HG03457 (cell line): Measurements from ENCODE around the gene NPY4R.
"Not testable (repeated sequence)": the region's sequence is repeated elsewhere in the genome, so short reads cannot be mapped to it uniquely, and the experiment has no call there.

Experiments
- ATAC-seq: cut with Tn5 transposase; IDR thresholded peaks from one replicate; pipeline ENCODE4 v1.9.1; 2021; ENCODE audit warnings: moderate number of reproducible peaks; ENCODE audit not compliant: unreplicated experiment

NPY4R gene

DNA sequence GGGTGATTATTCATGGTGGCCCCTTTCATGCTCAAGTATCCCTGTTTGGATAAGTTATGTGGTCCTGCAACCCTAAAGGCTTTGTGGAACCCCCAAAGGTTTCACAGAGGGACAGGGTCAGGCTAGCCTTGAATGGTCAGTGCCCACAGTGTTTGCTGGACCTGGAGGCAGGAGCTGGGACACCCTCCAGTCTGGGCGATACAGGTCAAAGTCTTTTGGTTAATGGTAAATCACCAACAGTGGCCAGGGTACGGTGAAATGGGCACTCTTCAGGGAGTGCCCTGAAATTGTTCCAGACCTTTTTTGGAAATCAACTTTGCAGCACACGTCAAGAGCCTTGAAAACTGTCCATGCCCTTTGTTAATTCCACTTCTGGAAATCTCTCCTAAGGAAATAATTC is 8.7 kb downstream of the NPY4R start:
- not testable (repeated sequence) for ATAC-seq

DNA sequence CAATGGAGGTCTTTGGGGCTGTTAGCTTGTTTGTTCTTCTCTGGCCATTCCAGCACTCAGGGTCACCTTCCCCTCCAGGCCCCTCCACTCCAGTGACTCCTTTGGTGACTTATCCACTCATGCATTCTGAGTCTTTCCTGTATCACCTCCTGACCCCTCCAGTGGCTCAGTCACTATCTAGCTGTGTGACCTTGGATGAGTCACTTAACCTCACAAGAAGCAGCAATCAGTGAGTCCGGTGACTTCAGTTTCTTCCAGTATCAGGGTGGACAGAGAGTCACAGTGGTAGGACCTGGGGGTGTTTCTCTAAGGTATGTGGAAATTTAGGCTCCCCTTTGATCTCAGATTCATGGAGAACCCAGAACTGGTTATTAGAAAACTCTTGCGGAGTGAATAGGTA is 9.8 kb downstream of the NPY4R start:
- ATAC-seq = not testable (repeated sequence)

DNA sequence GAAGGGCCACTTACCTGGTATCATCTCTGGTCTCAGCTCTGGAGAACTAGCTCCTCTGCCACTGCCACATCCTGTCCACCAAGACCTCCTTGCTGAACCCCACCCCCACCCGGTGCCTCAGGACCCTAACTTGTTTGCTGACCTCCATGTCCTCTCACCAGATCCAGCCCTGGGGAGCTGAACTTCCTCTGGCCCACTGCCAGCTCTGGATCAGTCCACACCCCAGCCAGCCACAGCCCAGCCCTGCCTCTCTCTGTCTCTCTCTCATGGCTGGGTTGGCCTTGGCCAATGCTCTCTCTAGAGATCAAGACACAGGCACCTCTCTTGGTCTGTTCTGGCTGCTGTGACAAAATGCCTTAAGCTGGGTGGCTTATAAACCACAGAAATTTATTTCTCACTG is 14.4 kb downstream of the NPY4R start:
- not testable (repeated sequence) for ATAC-seq

DNA sequence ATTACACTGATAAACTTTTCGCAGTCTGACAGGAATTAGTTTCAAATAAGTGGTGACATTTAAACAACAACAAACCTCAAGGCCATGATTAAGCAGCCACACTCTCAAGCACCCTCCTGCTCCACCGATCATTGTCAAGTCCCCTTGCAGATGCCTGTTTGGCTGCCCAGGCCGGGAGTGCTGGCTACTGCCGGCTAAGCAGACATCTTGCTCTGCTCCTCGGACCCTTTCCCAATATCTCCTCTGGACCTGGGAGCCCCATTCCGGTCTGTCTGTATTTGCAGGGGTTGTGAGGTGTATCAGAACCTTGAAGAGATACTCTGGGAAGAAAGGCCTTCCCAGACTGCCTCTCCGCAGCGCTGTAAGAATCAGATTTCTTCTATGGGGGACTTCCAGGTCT is 14.9 kb downstream of the NPY4R start:
- ATAC-seq = not testable (repeated sequence)

DNA sequence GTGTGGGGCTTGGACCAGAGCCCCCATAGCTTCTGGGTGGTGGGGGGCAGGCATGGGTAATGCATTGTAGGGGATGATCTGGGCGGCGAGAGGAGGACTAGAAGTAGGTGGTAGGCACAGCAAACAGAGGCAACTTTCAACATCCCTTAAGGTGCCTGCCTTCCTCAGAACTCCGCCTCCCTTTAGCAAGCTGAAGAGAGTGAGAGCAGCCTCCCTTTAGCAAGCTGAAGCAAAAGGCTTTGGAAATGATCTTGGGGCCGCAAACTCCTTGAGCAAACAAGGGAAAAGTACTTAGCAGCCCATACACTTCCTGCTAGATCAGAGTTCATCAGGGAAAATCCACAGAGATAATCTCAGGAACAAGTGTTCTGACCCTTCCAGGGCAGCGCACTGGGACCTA is 18.3 kb downstream of the NPY4R start:
- ATAC-seq = not testable (repeated sequence)

DNA sequence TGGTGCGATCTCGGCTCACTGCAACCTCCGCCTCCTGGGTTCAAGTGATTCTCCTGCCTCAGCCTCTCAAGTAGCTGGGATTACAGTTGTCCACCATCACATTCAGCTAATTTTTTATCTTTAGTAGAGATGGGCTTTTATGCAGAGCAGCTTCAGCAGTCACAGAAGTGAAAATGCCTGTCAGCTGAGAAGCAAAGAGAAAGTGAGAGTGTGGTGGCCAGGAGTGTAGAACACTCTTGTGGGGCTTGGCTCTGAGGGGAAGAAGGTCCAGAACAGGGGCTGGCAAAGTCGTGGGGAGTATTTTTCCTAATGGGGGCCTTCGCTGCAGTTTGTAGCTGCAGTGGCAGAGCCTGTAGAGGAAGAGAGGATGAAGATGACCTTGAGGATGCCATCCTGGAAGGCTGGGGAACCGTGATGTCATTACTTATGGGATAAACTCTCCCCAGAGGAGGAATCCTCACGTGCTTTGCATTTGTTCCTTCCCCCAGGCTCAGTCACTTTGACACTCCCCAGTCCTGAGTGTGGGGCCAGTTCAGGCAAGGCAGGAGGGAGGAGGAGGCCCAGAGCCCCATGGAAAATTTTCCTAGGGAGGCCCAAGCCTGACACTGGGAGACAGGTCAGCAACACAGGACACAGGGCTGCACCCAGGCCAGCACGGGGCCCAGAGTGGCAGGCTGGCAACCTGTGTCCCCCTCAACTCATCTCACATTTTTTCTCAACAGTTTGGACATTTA is 20.2 kb downstream of the NPY4R start:
- ATAC-seq = not testable (repeated sequence)

DNA sequence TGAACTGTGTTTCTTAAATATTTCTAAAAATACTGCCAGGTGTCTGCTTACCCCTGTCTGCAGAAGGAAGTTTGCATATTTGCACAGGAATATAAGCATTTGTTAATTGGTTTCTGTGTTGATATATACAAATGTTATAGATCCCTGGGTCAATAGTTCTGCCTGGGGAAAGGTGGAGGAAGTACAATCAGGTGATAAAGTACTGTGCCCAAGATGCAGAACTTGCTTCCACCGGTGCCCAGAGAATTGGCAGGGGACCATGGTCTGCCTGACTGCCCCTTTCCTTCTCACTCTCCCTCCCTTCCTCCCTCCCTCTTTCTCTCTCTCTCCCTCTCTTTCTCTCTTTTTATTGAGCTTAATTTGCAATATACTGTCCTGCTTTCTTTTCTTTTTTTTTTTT is 22.3 kb downstream of the NPY4R start:
- not testable (repeated sequence) for ATAC-seq

DNA sequence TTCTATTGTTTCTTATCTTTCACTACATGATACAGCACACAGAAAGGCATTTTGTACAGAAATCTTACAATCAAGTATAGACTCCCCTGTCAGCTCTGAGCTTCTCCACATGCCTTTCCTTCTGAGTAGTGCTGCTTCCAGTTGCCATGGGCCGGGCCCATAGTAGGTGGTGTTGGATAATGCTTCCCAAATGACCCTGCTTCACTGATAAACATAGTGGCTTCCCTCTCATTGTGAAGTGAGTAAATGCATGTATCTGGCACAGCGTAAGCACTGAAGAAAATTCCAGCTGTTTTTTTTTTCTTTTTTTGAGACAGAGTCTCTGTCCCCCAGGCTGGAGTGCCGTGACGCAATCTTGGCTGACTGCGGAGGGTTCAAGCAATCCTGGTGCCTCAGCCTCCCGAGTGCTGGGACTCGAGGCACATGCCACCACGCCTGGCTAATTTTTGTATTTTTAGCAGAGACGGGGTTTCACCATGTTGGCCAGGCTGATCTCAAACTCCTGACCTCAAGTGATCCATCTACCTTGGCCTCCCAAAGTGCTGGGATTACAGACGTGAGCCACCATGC is 23.0 kb downstream of the NPY4R start:
- ATAC-seq = not testable (repeated sequence)

DNA sequence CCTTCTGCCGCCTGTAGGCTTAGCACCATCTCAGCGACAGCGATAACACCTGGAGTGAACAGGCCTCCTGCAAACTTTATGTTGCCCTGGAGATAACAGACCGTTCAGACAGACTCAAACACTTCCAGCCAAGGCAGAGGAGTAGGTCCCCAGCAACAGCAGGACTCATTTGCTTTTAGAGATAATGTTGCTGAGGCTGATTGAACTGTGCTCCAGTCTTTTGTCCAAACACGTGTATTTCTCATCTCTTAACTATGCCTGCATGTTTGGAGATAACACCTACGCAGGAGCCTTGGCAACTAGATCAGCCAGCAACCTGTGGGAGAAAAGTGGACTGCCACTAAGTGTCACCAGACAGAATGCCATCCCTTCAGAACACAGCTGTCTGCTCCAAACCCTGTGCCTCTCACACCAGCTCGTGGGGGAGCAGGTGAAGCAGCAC is 23.9 kb downstream of the NPY4R start:
- not testable (repeated sequence) for ATAC-seq

DNA sequence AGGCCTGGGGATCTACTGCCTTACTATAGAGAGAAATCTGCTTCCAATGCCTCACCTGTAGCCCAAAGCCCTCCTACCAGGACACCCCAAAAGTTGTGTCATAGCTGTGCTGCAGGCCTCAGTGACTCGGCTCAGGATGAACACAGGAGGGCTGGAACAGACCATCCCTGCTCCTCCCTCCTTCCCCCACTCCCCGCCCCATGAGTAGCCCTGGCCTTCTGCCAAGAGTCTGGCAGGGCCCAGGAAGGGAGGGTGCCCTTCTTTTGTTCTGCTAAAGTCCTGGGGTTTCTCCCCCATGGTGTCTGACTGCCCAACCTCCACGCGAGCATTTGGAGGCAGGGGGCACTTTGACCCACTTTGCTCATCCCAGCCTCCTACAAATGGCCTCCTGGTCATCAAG is 24.8 kb downstream of the NPY4R start:
- not testable (repeated sequence) for ATAC-seq

DNA sequence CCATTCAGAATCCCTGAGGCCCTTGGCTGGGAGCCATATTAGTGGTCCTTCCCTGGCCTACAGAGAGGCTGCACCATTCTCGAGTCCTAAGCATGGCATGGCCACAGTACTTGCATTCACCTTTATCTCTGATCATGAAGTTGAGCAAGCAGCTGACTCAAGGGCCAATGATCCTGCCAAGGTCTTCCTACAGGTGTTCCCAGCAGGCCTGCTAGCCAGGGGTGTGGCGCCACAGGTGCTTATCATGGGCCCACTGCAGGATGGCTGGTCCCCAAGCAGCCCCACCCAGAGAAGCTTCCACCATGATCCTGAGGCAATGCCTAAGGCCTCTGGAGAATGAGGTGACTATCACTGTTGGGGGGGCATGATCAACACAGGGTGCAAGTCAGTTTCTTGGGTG is 42.2 kb downstream of the NPY4R start:
- ATAC-seq = not testable (repeated sequence)

DNA sequence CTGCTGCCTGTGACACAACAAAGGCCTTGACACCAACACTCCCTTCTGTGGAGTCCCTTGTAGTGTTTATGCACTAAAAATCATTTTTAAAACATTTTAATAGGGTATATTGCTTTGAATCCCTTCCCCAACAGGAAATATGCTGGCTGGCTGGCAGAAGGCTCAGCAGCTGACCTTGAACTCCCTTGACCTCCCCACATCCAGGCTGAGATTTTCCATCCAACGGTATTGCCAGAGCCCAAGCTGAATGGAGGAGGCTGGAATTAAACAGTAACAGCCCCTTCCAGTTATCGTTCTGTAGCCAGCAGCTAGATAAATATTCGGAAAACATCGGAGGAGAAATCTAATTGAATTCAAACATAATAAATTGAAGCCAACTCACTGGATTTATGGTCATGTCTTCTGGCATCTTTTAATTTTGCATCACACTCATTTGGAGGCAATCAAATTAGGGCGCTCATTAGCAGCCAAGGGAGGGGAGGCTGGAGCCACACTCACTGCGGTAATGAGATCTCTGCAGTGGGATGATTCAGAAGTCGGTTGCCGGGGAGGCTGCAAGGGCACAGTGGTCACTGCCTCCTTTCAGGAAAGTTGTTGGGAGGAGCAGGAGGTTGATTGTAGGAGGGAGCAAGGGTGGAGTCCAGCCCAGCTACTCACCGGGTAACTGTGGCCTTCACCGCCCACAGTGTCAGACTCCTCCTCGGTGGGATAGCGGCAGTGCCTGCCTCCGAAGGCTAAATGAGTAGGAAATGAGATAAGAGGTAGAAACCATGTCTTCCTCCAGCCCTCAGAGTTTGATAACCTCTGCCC is 46.0 kb downstream of the NPY4R start:
- ATAC-seq = not testable (repeated sequence)

DNA sequence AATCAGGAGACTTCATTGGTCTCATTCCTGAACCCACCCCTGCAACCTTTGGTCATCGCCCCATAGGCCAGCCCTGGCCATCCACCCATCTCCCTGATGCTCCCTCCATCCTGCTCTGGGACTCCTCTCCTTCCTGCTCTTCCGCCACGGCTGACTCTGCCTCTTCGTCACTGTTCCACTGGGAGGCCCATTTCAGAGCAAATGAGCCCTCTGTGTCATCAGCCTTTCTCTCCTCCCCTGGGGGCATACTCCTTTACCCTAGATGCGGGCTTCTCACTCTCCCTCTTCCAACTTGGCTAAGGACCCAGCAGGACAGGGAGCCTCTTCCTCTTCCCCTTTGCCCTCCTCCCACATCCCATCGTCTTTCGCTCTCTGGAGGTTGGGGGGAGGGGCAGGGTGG is 47.5 kb downstream of the NPY4R start:
- ATAC-seq = not testable (repeated sequence)

DNA sequence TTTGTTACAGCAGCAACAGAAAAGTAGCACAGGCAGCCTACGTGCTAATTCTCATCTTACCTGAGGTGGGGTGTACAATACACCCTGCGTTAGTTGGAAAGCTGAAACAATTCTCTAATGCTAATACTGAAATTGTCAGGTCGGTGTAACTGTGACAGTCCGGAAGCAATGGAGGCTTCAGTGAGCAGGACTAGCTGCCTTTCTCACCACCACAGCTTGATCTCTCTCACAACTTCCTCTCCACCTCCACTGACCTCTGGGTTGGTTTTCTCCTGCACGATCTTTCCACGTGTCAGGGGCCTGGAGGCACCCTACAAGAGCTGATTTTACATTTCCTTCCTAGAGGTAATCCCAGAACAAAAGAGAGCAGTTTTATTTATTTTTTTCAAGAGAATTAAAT is 50.5 kb downstream of the NPY4R start:
- ATAC-seq = not testable (repeated sequence)

DNA sequence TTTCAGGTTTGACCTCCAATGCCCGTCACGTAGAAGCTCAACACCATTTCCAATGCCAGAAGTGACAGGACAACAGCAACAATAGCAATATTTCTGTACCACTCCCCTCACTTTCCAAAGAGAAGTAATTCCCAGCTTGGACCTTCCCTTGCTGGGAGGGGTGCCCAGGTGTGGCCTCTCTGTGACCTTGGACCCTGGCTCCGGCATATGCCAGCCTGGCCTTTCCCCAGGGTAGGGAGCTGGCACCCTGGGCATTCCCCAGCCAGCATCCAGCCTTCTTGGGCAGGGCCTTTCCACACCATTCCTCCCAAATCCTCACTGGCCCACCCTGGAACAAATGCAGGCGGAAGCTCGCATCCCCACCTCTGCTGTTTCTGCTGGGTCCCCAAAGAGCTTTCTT is 53.1 kb downstream of the NPY4R start:
- not testable (repeated sequence) for ATAC-seq

DNA sequence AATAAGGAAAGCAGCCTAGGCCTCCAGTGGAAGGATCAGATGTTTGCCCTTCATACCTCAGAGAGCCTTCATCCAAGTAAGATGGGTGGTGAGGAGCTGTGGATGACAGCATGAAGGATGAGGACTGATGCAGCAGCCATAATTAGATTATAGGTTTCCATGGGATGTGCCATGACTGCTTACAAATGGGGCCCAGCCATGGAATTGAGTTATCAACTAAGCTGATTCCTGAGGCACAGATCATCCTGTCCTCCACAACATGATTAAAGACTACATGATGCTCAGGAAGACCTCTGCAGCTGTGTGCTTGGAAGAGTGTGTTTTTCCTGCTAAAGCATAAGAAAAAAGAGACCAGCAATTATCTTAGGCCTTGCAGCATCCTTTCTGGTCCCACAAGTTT is 54.6 kb downstream of the NPY4R start:
- not testable (repeated sequence) for ATAC-seq
